K562 (cell line): ENCODE measurements around the gene NDUFAF3. TPM values are rescaled to one million over a fixed set of nuclear protein-coding genes. Genes with fewer than 3 reads are reported as not detected.

Source experiments
- CREB1 ChIP-seq, 2 experiments: sonication (generic) in 1 of 2; formaldehyde crosslinking in 1 of 2; IDR thresholded peaks; 2 replicates each; pipeline versions ENCODE4 v1.6.1 to v1.8.0; 2012 to 2022; ENCODE audit warnings: inconsistent platforms in 1 of 2, mild to moderate bottlenecking in 1 of 2, missing genetic modification reagents in 1 of 2, moderate library complexity in 1 of 2
- HMGN3 ChIP-seq: IDR thresholded peaks from 2 replicates; pipeline ENCODE4 v1.6.1; 2011; ENCODE audit warnings: borderline replicate concordance, low read depth, mild to moderate bottlenecking, mixed read lengths, low read length; ENCODE audit not compliant: insufficient read length; ENCODE audit errors: extremely low read depth
- JUN ChIP-seq, 2 experiments: sonication (generic) in 1 of 2; formaldehyde crosslinking in 1 of 2; IDR thresholded peaks; 2 replicates each; pipeline versions ENCODE4 v1.6.1 to v1.8.0; 2012 to 2022; ENCODE audit warnings: borderline replicate concordance in 2 of 2, mild to moderate bottlenecking in 2 of 2, improper control_type of control experiment in 1 of 2, low read depth in 1 of 2, low read length in 1 of 2, missing genetic modification reagents in 1 of 2
- MECOM ChIP-seq: fragments of 250-450 bp; sonication (Bioruptor Pico); IDR thresholded peaks from 2 replicates; pipeline ENCODE4 v1.8.0; 2022; ENCODE audit warnings: inconsistent platforms
- NBN ChIP-seq: fragments of 450-650 bp; IDR thresholded peaks from 2 replicates; pipeline ENCODE4 v1.6.1; 2016; ENCODE audit warnings: low read depth, mild to moderate bottlenecking
- NR2F6 ChIP-seq: fragments of 450-650 bp; formaldehyde crosslinking; IDR thresholded peaks from 2 replicates; pipeline ENCODE4 v1.4.0; 2020; ENCODE audit warnings: mild to moderate bottlenecking
- PTTG1 ChIP-seq: fragments of 450-650 bp; IDR thresholded peaks from 2 replicates; pipeline ENCODE4 v1.6.1; 2016; ENCODE audit warnings: low read depth, mild to moderate bottlenecking, missing genetic modification characterization, missing compliant biosample characterization
- RAD21 ChIP-seq, 2 experiments: fragments of 250-450 bp in 1 of 2; fragments of 450-650 bp in 1 of 2; sonication (Bioruptor Pico) in 1 of 2; formaldehyde crosslinking in 1 of 2; IDR thresholded peaks in 1 of 2; conservative IDR thresholded peaks in 1 of 2; 2 replicates each; pipeline versions ENCODE4 v1.4.0 to v1.8.0; 2020 to 2022; ENCODE audit warnings: mild to moderate bottlenecking in 2 of 2, moderate library complexity in 1 of 2
- TCF7L2 ChIP-seq: fragments of 150-350 bp; IDR thresholded peaks from 2 replicates; pipeline ENCODE4 v1.6.1; 2016; ENCODE audit warnings: low read depth, mild to moderate bottlenecking, low read length, moderate library complexity
- TFAM ChIP-seq: fragments of 250-450 bp; sonication (Bioruptor Pico); conservative IDR thresholded peaks from 2 replicates; pipeline ENCODE4 v1.5.0; 2021; ENCODE audit warnings: mild to moderate bottlenecking, moderate library complexity
- YY1 ChIP-seq, 3 experiments: IDR thresholded peaks; 2 replicates each; pipeline ENCODE4 v1.6.1; 2011; ENCODE audit warnings: low read length in 2 of 3, mild to moderate bottlenecking in 2 of 3, moderate library complexity in 2 of 3, borderline replicate concordance in 1 of 3, control low read depth in 1 of 3, low read depth in 1 of 3; ENCODE audit not compliant: insufficient read depth in 3 of 3, insufficient replicate concordance in 2 of 3, control insufficient read depth in 1 of 3, insufficient read length in 1 of 3; ENCODE audit errors: extremely low read depth in 1 of 3
- ZEB2 ChIP-seq: fragments of 450-650 bp; IDR thresholded peaks from 2 replicates; pipeline ENCODE4 v1.6.1; 2016
- ZKSCAN1 ChIP-seq: fragments of 150-350 bp; IDR thresholded peaks from 2 replicates; pipeline ENCODE4 v1.6.1; 2016; ENCODE audit warnings: low read depth, low read length
- ZNF212 ChIP-seq: fragments of 450-650 bp; formaldehyde crosslinking; IDR thresholded peaks from 2 replicates; pipeline ENCODE4 v1.4.0; 2020; ENCODE audit warnings: mild to moderate bottlenecking
- ZNF354B ChIP-seq: fragments of 250-450 bp; sonication (Bioruptor Pico); IDR thresholded peaks from 2 replicates; pipeline ENCODE4 v1.4.0; 2020
- ZNF431 ChIP-seq: sonication (generic); formaldehyde crosslinking; IDR thresholded peaks from 2 replicates; pipeline ENCODE4 v1.8.0; 2022; ENCODE audit warnings: mild to moderate bottlenecking, missing genetic modification reagents
- ZNF699 ChIP-seq: fragments of 250-450 bp; sonication (Bioruptor Pico); IDR thresholded peaks from 2 replicates; pipeline ENCODE4 v1.8.0; 2021; ENCODE audit warnings: mild to moderate bottlenecking, moderate library complexity; ENCODE audit not compliant: insufficient replicate concordance
- polyA plus RNA-seq, 8 experiments: library from polyadenylated mRNA; depleted of rRNA in 4 of 8; stranded (reverse) in 5 of 8; unstranded in 3 of 8; fragments of >200 nt; fragmentation: Nextera tagmentation in 2 of 8; fragmentation: Illumina TruSeq in 1 of 8; extraction: Ambion mirVana in 2 of 8; extraction: Trizol in 1 of 8; gene quantifications; 2 replicates each; pipeline versions ENCODE4 v1.2.1 to v1.2.3, GENCODE V29; 2011 to 2014; ENCODE audit warnings: inconsistent platforms in 1 of 8, missing spikeins in 1 of 8
- total RNA-seq, 7 experiments: library from RNA; depleted of rRNA in 6 of 7; stranded (reverse); fragments of >200 nt in 6 of 7; fragmentation: Illumina TruSeq in 2 of 7; extraction: Trizol in 2 of 7; gene quantifications; 2 replicates each; pipeline versions ENCODE4 v1.2.1 to v1.2.3, GENCODE V29; 2011 to 2021; ENCODE audit warnings: low replicate concordance in 1 of 7
- TF ChIP-seq, protein P1 (sequence below), 2 experiments: fragments of 450-650 bp; conservative IDR thresholded peaks; 2 replicates each; pipeline ENCODE4 v1.6.1; 2017; ENCODE audit warnings: mild to moderate bottlenecking in 2 of 2, moderate library complexity in 2 of 2
- TF ChIP-seq, protein P2 (sequence below), 2 experiments: fragments of 450-650 bp in 1 of 2; sonication (generic) in 1 of 2; formaldehyde crosslinking in 1 of 2; IDR thresholded peaks in 1 of 2; conservative IDR thresholded peaks in 1 of 2; 2 replicates each; pipeline versions ENCODE4 v1.6.1 to v1.8.1; 2016 to 2023; ENCODE audit warnings: mild to moderate bottlenecking in 2 of 2, moderate library complexity in 2 of 2, inconsistent platforms in 1 of 2, missing genetic modification reagents in 1 of 2
- TF ChIP-seq, protein P3 (sequence below): fragments of 250-450 bp; sonication (Bioruptor Pico); IDR thresholded peaks from 2 replicates; pipeline ENCODE4 v1.5.0; 2021; ENCODE audit warnings: mild to moderate bottlenecking, borderline replicate concordance

The NDUFAF3 gene
- total and polyA plus RNA-seq, 9 of the 15 experiments (the other 6 are each of a cell fraction or from before 2014, with no cell fraction given): 17.0 to 127 (median 36.3) TPM

DNA sequence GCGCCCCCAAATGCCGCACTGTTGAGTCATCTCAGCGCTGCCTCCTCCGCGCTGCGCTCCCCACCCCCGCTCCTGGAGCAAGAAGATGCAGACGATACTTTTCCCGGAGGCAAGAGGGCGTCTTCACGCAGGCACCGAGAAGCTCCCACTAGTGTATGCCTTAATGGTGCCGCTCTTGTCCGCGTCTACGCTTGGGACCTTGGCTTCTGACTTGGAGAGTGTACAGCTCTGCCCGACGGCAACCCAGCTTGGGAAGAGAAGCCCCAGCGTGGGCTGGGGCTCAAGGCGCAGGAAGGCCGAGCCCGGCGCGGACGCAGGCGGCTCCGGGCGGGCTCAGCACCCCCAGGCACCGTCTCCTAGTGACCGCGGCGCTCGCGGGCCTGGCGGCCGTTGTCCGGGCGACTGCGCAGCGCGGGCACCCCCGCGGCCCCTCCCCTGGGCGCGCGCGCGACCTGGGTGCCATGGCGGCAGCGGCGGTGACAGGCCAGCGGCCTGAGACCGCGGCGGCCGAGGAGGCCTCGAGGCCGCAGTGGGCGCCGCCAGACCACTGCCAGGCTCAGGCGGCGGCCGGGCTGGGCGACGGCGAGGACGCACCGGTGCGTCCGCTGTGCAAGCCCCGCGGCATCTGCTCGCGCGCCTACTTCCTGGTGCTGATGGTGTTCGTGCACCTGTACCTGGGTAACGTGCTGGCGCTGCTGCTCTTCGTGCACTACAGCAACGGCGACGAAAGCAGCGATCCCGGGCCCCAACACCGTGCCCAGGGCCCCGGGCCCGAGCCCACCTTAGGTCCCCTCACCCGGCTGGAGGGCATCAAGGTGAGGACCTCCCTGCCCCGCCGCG is 31.9 kb upstream of the NDUFAF3 start, which contains the start of gene P4HTM (continued):
- TF ChIP-seq ZEB2 (no peak), JUN (IDR thresholded peaks at IDR 0.05; ENCODE audit: borderline replicate concordance, low read depth, low read length) (peak; percentile 90), JUN (CRISPR knock-in tag; IDR thresholded peaks at IDR 0.05; ENCODE audit: borderline replicate concordance) (no peak), YY1 (IDR thresholded peaks at IDR 0.05; ENCODE audit: borderline replicate concordance in 1 of 3, control insufficient read depth in 1 of 3, extremely low read depth in 1 of 3, insufficient read depth in 3 of 3, insufficient read length in 1 of 3, insufficient replicate concordance in 2 of 3, low read depth in 1 of 3, low read length in 2 of 3) (peak in 2 of 3 experiments; percentile 19 to 29), PTTG1 (tag) (no peak), TFAM (CRISPR knock-in tag) (no peak), ZNF699 (CRISPR knock-in tag) (no peak), ZNF354B (CRISPR knock-in tag) (no peak), ZNF431 (CRISPR knock-in tag) (no peak), RAD21 (CRISPR knock-in tag; conservative IDR thresholded peaks at IDR 0.05 in 1 of 2, IDR thresholded peaks at IDR 0.05 in 1 of 2) (peak in 1 of 2 experiments; percentile 21; a peak in 1 of 4 replicates), HMGN3 (peak; percentile 88), CREB1 (IDR thresholded peaks at IDR 0.05) (peak; percentile 87), CREB1 (CRISPR knock-in tag; IDR thresholded peaks at IDR 0.05) (peak; percentile 49; the same call in 1 of the 2 replicates), TCF7L2 (no peak), NBN (0 out of 2 replicates have a peak, but pooled peaks have one; percentile 36), NR2F6 (CRISPR knock-in tag) (no peak), ZNF212 (CRISPR knock-in tag) (no peak), MECOM (CRISPR knock-in tag) (no peak), ZKSCAN1 (0 out of 2 replicates have a peak, but pooled peaks have one; percentile 26)
- TF ChIP-seq, protein P1, sequence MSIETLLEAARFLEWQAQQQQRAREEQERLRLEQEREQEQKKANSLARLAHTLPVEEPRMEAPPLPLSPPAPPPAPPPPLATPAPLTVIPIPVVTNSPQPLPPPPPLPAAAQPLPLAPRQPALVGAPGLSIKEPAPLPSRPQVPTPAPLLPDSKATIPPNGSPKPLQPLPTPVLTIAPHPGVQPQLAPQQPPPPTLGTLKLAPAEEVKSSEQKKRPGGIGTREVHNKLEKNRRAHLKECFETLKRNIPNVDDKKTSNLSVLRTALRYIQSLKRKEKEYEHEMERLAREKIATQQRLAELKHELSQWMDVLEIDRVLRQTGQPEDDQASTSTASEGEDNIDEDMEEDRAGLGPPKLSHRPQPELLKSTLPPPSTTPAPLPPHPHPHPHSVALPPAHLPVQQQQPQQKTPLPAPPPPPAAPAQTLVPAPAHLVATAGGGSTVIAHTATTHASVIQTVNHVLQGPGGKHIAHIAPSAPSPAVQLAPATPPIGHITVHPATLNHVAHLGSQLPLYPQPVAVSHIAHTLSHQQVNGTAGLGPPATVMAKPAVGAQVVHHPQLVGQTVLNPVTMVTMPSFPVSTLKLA (conservative IDR thresholded peaks at IDR 0.05): peak in 1 of 2 experiments; percentile 47; a peak in 1 of 4 replicates
- TF ChIP-seq, protein P2, sequence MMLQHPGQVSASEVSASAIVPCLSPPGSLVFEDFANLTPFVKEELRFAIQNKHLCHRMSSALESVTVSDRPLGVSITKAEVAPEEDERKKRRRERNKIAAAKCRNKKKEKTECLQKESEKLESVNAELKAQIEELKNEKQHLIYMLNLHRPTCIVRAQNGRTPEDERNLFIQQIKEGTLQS (IDR thresholded peaks at IDR 0.05): peak; percentile 93
- TF ChIP-seq, protein P2 (CRISPR knock-in tag; conservative IDR thresholded peaks at IDR 0.05): no peak
- TF ChIP-seq, protein P3, sequence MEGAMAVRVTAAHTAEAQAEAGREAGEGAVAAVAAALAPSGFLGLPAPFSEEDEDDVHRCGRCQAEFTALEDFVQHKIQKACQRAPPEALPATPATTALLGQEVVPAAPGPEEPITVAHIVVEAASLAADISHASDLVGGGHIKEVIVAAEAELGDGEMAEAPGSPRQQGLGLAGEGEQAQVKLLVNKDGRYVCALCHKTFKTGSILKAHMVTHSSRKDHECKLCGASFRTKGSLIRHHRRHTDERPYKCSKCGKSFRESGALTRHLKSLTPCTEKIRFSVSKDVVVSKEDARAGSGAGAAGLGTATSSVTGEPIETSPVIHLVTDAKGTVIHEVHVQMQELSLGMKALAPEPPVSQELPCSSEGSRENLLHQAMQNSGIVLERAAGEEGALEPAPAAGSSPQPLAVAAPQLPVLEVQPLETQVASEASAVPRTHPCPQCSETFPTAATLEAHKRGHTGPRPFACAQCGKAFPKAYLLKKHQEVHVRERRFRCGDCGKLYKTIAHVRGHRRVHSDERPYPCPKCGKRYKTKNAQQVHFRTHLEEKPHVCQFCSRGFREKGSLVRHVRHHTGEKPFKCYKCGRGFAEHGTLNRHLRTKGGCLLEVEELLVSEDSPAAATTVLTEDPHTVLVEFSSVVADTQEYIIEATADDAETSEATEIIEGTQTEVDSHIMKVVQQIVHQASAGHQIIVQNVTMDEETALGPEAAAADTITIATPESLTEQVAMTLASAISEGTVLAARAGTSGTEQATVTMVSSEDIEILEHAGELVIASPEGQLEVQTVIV (CRISPR knock-in tag): no peak
